ENCODE data around the gene C6orf118.

The C6orf118 gene

DNA sequence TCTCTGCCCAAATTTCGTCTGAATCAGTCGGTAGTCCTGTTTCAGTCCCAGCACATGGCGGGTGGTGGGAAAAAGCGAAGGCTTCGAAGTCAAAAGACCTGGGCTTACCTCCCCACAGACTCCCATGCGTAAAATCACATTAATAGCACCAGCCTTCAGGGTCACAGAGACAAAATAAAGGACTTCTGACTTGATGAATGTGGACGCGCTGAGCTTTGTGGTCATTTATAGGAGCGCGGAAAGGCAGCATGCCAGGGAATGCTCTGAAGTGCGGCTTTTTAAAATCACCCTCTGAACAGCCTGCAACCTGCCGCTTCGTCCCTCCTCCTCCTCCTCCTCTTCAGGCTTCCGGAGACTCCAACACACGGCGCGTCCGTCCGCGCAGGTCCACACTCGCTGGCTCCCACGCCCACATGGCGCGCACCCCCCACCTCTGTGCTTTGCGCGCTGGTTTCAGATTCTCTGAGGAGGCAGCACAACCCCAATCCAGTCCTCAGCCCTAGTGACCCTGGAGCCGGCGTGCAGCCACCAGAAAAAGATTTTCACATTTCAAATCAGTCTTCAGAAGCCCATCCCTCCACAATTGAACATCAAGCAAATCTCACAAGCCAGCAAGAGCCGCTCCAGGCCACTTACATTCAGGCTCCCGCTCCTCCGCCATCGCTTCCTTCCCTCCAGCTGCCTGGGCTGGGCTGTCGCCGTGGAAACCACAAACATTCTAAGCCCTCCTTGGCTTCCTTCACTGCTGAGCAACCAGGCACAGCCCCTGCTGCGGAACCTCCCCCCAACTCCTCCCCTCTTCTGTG lies at the start of gene C6orf118:
TSS of gene C6orf118 (minus strand) at position 680 of the 806 bp plus-strand sequence. CDS start at position 661, 19 bp downstream.
- no peak for DNase-seq

DNA sequence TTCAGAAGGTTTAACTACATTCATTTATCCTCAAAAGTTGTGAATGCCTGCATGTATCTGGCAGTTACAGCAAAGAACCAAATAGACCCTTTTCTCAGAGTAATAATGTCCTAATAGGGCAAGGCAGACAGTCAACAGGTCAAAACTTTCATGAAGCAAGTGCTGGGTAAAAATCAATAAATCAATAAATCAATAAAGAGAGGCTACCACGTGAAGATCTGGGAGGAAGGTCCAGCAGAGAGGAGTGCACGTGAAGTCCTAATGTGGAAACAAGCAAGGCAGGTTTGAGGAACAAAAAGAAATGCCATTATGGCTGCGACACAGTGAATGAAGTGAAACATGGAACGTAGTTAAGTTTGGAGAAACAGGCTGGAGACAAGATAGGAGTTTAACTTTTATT lies 36.3 kb upstream of the C6orf118 start:
- no peak for DNase-seq

DNA sequence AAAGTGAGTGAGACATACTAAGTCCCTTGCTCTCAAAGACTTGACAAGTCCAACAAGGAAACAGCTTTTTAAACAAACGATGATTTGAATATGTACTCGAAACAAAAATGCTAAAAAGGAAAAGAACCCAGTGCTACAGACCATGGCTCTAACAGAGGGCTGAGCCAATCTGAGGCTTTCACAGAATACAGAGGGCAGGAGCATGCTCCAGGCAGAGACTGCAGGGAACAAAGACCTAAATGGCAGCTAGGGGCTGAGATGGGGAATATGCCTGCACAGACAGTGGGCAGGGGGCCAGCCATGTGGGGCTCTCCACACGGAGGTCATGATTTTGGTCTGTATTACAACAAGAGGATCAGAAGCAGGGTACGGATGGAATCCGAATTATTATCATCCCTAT lies 31.1 kb upstream of the C6orf118 start:
- DNase-seq = no peak

DNA sequence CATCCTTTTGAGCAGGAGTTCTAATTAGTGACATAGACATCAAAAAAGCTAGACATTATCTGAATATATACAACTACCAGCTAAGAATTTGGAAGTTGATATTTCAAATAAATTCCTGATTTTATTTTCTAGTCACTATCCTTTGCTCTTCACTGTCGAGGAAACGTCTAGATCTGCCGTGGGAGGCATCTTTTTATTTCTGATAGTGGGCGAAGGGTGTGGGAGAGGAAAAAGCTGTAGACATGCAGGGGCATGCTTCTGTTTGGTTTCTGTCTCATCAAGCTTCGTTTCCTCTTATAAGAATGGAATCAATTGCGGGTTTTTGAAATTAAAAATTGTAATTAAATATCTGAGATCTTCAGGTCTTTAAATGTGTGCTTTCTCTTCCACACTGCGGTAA lies 16.2 kb upstream of the C6orf118 start:
- no peak for DNase-seq

DNA sequence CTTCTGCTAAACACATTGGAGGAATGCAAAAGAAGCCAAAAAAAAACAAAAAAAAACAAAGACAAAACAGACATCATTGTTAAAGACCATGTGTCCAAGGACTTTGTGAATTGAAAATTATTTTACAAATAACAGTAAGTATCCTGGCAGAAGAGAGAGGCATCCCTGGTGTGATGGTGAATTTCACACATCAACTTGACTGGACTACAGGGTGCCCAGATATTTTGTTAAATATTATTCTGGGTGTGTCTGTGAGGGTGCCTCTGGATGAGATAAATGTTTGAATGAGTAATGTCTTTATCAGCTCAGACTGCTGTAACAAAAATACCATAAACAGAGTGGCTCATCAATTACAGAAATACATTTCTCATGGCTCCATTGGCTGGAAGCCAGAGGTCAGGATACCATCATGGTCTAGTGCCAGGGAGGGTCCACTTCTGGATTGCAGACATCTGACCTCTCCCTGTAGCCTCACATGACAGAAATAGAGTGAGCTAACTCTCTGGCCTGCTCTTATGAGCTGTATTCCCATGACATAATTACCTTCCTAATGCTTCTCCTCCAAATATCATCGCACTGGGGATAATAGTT lies 12.2 kb upstream of the C6orf118 start:
- DNase-seq = no peak

DNA sequence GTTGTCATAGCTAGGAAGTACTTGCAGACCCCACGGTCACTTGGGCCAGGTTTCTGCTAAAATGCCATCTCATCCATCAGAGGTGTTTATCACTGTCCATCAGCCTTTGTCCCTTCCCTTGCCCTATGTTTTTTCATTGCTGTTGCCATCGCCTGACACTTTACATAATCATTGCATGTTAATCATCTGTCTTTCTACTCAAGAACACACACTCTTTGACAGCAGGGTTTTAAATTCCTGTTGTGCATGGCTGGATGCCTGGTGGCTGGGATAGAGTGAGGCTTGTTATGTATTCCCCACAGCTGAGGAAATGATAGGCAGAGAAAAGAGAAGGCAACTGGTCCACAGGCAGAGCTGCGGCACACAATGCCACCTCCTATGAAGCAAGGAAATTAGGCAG lies 11.7 kb upstream of the C6orf118 start:
- DNase-seq = no peak

DNA sequence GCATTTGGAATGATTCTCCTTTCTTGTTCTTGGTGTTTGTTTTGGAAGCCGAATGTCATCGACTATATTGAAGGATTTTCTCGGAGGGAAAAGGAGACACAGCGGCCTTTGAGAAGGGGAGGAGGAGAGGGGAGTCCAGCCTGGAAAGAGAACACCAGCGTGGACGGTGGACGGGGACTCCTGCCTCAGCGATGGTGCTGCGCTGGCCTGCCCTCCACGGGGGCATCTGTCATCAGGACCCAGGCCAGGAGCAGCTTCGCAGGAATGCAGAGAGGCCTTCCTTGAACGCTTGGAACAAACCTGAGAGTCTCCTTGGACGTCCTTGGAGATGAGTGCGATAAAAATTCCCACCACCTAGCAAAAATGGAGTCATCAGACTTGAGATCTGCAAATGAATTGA lies 8.3 kb upstream of the C6orf118 start:
- no peak for DNase-seq

DNA sequence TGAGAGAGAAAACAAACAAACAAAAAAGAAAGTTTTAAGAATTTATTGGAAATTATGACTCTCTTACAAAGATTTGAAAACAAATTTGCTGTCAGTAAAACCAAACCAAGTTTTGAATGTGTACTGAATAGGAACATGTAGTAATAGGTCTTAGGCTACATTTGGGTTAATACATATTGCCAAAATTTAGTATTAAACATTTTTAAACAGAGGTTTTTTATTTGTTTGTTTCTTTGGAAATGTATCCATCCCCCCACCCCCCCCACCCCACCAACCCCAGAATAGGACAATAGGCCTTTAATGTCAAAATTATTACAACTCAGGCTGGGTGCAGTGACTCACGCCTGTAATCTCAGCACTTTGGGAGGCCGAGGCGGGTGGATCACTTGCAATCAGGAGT lies 2.5 kb downstream of the C6orf118 start:
- no peak for DNase-seq

DNA sequence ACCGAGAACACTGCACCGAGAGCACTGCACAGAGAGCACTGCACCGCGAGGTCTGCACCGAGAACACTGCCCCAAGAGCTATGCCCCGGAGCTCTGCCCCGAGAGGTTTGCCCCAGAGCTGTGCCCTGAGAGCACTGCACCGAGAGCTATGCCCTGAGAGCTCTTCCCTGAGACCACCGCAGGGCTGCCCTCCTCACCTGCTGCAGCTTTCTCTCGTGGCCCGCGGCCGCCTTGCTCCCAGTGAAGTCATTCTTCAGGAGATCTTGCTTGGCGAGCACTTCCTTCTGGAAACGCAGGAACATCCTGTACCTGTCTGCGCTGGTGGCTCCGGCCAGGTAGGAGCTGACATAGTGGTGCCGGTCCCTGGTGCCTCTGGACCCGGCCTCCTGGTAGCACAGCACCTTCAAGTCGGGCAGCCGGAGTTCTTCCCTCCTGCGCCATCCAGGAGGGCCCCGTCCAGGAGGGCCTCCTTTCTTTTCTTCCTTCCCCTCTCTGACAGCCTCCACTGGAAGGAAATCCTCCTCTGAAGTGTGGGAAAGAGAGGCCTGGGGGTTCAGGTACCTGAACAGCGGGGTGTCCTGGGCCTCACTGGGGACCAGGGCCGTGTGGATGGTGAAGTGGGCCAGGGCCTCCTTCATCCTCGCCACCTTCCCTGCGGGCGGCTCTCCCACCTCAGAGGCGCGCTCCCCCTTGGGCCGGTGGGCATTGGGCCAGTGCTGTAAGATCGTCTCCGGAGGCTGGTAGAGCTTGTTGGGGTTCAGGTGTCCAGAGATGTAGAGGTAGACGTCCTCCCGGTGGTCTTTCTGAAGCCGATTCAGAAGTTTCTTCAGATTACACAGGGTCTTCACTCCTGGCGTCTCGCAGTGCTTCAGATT lies 7.8 kb downstream of the C6orf118 start:
- no peak for DNase-seq

DNA sequence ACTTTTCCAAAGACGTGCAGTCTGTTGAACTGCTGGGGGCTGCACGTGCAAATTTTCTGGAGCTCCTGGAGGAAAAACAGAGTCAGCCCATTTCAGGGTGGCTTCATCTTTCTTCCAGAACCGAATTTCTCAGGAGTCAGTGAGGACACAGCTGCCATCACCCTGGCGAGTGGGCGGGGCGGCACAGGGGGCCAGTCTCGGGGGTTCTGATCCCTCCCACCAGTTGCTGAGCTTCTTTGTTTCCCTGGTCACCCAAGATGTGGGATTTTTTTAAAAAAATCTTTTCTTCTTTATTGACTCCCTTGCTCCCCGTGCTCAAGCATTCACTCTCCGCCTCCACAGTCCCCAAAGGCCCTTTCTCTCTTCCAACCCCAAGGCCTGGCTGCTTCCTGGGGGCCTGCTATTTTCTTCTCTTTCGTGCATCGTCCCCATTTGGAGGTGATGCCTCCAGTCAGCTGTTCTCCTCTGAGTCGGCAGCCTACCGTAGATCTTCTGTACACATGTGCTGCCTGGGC lies 8.9 kb downstream of the C6orf118 start:
- no peak for DNase-seq

DNA sequence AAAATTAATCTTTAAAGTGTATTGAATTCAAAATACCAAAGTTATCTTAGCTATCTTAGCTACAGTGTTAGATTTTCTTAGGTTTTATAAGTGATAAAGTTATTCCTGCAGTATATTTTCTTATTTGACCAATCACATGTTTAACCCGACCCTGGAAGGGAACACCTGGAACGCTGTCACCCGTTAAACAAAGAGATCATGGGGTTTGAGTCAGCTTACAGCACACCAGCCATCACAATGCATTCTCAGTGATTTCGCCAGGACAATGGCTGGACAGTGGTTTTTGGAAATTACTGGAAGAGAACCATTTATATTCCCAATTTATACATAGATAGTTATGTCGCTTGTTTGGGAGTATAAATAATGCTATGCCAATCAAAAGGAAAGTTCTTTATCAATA lies 10.5 kb downstream of the C6orf118 start:
- DNase-seq = no peak

DNA sequence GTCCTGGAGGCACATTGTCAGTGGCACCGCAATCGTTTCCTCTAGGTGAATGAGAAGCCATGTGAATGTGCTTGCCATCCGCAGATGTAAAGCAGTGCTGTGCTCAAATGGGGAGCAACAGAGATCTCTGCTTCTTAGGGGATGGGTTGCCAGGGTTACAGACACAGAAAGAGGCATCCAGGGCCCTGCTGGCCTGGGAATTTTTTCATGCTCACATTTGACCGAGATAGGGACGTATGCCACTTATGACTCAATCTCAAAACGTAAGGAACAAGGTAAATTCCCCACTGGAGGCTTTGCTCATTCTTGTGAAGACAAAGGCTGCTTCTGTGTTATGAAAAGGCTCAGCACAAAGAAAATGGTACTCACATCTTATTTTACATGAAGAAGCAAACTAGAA lies 11.0 kb downstream of the C6orf118 start:
- no peak for DNase-seq

DNA sequence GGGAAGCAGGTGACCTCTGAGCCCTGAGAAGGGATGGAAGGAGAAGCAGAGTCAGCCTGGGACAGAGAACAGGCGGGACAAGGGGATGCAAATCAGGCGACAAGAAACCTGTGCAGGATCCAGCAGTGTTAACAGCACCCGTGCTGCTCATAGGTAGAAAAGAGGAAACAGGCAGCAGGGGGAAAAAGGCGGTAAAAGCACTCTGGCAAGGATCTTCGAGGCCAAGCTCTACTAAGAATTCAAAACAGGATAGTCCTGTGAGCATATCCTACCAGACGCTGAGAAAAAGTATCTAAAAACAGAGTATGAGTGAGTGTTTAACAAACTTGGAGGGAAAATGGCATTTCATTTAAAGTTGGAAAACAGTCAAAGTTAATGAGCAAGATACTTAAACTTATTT lies 16.7 kb downstream of the C6orf118 start:
- no peak for DNase-seq

DNA sequence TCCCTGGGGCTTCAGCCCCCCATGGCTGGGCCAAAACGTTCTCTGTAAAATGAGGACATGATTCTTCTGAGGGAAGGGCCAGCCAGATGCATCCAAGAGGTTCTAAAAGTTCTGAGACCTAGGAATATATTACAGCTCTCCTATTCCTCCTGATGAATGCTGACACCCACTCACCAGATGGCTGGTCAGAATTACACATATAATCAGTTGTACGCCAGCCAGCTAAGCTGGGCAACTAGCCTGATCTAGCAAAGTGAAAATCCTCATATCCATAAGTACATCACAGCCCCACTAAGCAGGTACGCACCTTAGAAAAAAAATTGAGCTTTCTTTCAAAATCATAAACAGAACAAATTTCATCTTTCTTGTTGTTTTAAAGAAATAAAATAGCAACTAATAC lies 34.8 kb downstream of the C6orf118 start:
- no peak for DNase-seq

DNA sequence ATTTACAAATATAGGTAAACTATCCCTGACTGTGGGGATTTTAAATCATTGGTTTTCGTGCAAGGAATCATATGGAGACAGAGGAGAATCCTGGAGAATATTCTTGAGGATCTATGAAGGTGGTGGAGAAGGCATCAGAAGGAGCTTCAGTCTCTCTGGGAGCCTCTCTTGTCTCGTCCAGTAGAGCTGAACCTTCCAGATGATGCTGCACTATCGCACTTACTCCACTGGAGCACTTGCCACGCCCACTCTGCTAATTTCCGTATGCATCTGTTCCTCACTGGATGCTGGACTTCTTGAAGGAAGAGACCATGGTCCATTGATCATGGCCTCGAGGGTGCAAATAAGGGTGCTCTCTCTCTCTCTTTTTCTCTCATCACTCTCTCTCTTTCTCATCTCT lies 36.8 kb downstream of the C6orf118 start:
- no peak for DNase-seq

DNA sequence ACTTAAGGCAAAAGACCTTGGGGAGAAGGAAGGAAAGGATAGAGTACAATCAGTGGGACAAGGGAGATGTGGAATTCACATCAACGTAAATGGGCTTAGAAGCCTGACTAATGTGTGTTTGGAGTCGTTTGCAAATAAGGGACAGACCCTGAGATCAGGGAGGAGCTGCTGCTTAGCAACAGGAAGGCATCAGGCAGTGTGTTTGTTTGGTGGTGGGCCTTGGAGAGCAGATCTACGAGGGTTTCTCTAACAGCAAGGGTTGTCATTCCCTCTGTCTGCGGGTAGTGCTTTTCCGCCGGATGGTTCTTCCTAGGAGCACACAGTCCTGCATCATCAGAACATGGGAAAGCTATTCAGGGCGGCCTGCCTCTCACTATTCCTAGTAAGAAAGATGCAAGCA lies 40.4 kb downstream of the C6orf118 start:
- no peak for DNase-seq

DNA sequence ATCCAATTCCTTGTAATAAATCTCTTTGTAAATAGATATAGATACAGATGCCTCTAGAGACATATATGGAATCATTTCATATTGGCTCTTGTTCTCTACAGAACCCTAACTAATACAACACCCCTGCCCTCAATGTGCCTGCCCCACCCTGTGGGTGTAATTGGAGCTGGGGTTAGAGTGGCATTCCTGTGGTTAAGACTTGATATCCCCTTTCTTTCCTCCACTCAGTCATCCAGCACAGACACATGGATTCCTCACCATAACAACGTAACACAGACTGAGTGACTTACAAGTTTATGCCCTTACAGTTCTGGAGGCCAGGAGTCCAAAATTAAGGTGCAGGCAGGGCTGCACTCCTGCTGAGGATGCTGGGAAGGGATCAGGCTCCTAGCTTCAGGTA lies 42.8 kb downstream of the C6orf118 start:
- no peak for DNase-seq

DNA sequence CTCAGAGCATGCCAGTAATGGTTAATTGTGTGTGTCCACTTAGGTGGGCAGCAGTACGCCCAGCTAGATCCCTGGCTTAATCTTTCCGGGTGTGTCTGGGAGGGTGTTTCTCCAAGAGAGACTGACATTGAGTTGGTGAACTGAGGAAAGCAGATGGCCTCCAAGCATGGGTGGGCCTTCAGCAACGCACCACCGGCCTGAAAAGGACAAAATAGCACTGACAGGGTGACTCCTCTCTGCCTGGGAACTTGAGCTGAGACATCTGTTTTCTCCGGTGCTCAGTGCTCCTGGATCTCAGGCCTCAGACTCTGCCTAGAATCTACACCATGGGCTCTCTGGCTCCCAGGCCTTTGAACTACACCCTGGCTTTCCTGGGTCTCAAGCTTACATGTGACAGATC lies 43.2 kb downstream of the C6orf118 start:
- DNase-seq = no peak

DNA sequence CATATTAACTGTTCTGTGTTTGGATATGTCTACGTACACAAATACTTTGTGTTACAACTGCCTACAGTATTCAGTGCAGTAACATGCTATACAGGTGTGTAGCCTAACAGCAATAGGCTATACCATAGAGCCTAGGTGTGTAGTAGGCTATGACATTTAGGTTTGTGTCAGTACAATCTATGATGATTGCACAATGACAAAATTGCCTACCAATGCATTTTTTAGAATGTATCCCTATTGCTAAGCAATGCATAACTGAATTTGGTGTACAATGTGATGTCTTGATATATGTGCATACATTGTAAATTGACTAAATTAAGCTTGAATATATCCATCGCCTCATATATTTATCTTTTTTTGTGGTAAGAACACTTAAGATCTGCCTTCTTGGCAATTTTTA lies 48.9 kb downstream of the C6orf118 start:
- no peak for DNase-seq

DNA sequence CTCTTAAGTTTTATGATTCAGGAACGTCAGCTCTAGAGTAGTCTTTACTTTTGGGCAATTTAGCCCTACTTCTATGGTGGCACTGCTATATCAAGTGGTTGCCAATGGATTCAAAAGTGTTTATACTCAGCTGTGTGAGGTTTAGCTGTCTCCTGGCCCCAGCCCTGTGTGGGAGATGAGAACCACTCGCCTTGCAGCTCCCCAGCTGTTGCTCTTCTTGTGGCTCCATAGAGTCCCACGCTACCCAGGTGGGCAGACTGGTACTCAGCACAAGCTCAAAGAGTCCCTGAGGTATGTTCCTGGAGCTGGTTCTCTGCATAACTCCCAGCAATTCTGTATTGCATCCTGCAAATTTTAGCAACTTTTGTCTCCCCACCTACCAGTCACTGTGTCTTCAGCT lies 59.6 kb downstream of the C6orf118 start:
- no peak for DNase-seq

DNA sequence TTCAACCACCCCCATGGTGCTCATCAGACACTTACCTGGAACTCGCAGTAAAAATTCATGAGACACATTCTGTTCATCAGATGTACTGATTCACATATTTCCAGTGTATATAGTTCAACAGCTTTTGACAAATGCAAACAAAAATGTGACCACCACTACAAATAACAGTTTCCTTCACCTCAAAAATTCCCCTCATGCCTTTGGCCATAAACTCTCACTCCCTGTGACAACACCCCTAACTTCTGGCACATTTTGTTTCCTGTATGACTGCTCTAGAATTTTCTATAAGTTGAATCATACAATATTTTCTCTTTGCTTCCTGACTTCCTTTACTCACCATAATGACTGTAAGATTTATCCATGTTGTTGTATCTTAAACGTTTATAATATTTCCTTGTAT lies 63.7 kb downstream of the C6orf118 start:
- no peak for DNase-seq

DNA sequence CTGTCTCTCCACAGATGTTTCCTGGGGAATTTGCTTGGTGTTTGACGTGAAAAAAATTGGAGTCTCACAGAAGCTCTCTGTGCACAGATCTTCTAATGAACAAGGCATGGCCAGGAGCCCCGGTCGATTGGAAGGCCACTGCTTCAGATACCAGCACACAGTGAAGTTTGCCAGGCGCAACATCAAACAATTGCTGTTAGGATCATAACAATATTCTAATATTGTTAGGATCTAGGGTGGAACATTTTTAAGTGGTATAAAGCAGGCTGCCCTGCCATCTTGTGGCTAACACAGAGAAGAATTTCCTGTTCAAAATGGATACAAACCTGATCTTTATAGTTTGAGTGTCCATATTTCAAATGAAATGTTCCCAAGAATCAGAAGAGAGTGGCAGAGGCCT lies 64.1 kb downstream of the C6orf118 start:
- DNase-seq = peak; percentile 2 to 3

DNA sequence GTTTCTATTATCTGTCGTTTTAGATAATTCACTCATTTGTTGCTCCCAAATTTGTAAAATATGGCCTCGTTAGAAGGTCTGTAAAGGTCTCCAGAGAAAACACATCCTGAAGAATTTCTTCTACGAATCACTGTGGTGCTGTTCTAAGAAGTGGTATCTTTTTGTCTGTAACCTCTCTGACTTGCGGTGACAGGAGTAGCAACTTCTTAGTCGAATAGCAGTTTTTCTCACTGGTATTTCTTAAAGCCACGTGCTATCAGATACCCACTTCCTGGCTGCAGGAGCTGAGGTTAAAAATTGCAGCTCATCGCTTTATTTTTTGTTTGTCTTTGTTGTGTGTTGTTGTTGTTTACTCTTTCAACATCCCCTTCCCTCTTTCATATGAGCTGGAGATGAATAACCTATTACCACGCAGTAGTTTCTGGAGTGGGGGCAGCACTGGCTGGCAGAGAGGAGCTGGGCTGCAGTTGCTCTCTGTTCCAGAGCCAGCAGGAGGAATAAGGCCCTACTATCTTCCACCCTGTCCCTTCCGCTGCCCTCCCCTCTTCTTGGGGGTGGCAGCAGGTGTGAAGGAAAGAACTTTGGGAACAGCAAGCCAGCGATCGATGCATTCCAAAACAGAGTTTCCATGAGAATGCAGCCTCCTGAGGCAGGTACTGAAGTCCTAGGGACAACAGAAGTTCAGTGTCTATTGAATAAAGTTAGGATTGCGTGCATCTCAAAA lies 64.7 kb downstream of the C6orf118 start:
- no peak for DNase-seq
